HEK293T (cell line): ENCODE data around the gene STIM1.
"Not testable (repeated sequence)": the region's sequence is repeated elsewhere in the genome, so short reads cannot be mapped to it uniquely, and the experiment has no call there.

Source experiments
- CTCF ChIA-PET: fragments of 350-600 bp; formaldehyde crosslinking; extraction: SDS; loops from one replicate; lab custom pipeline; 2021; ENCODE audit warnings: antibody characterized with exemption, inconsistent platforms; lab: Yijun Ruan, JAX
- POLR2A ChIA-PET: fragments of 350-600 bp; formaldehyde crosslinking; extraction: SDS; loops from one replicate; lab custom pipeline; 2020; ENCODE audit warnings: antibody characterized with exemption, inconsistent platforms; lab: Yijun Ruan, JAX
- DNase-seq: peaks from one replicate; pipeline ENCODE4 v3.0.0; 2012; ENCODE audit warnings: mixed read lengths; ENCODE audit errors: extremely low spot score
- ARNT ChIP-seq: fragments of 450-650 bp; IDR thresholded peaks from 2 replicates; pipeline ENCODE4 v1.6.1; 2017; ENCODE audit warnings: mild to moderate bottlenecking
- BHLHE40 ChIP-seq: fragments of 450-650 bp; IDR thresholded peaks from 2 replicates; pipeline ENCODE4 v1.6.1; 2016; ENCODE audit warnings: mild to moderate bottlenecking, moderate library complexity, borderline replicate concordance
- CTBP1 ChIP-seq: fragments of 450-650 bp; IDR thresholded peaks from 2 replicates; pipeline ENCODE4 v1.6.1; 2016; ENCODE audit warnings: borderline replicate concordance
- ELF4 ChIP-seq: fragments of 450-650 bp; IDR thresholded peaks from 2 replicates; pipeline ENCODE4 v1.6.1; 2017; ENCODE audit warnings: antibody characterized with exemption
- FOXA1 ChIP-seq: fragments of 450-650 bp; IDR thresholded peaks from 2 replicates; pipeline ENCODE4 v1.6.1; 2016; ENCODE audit warnings: mild to moderate bottlenecking
- FOXK2 ChIP-seq: fragments of 450-650 bp; IDR thresholded peaks from 2 replicates; pipeline ENCODE4 v1.6.1; 2016; ENCODE audit warnings: mild to moderate bottlenecking
- FOXM1 ChIP-seq: fragments of 450-650 bp; IDR thresholded peaks from 2 replicates; pipeline ENCODE4 v1.6.1; 2017; ENCODE audit warnings: mild to moderate bottlenecking, borderline replicate concordance
- HDGF ChIP-seq: fragments of 450-650 bp; IDR thresholded peaks from 2 replicates; pipeline ENCODE4 v1.6.1; 2017; ENCODE audit warnings: antibody characterized with exemption, borderline replicate concordance
- L3MBTL2 ChIP-seq: fragments of 450-650 bp; conservative IDR thresholded peaks from 2 replicates; pipeline ENCODE4 v1.6.1; 2016; ENCODE audit warnings: mild to moderate bottlenecking
- LEF1 ChIP-seq: fragments of 450-650 bp; IDR thresholded peaks from 2 replicates; pipeline ENCODE4 v1.6.1; 2017; ENCODE audit warnings: mild to moderate bottlenecking, borderline replicate concordance
- NFRKB ChIP-seq: fragments of 450-650 bp; IDR thresholded peaks from 2 replicates; pipeline ENCODE4 v1.6.1; 2016; ENCODE audit warnings: mild to moderate bottlenecking, moderate library complexity
- PKNOX1 ChIP-seq: fragments of 450-650 bp; IDR thresholded peaks from 2 replicates; pipeline ENCODE4 v1.6.1; 2016
- SP1 ChIP-seq: fragments of 450-650 bp; IDR thresholded peaks from 2 replicates; pipeline ENCODE4 v1.6.1; 2017
- SUZ12 ChIP-seq: fragments of 450-650 bp; IDR thresholded peaks from 2 replicates; pipeline ENCODE4 v1.6.1; 2016; ENCODE audit warnings: mild to moderate bottlenecking
- TARDBP ChIP-seq: fragments of 450-650 bp; IDR thresholded peaks from 2 replicates; pipeline ENCODE4 v1.6.1; 2016
- ZNF384 ChIP-seq: fragments of 450-650 bp; IDR thresholded peaks from 2 replicates; pipeline ENCODE4 v1.6.1; 2016

The STIM1 gene

DNA sequence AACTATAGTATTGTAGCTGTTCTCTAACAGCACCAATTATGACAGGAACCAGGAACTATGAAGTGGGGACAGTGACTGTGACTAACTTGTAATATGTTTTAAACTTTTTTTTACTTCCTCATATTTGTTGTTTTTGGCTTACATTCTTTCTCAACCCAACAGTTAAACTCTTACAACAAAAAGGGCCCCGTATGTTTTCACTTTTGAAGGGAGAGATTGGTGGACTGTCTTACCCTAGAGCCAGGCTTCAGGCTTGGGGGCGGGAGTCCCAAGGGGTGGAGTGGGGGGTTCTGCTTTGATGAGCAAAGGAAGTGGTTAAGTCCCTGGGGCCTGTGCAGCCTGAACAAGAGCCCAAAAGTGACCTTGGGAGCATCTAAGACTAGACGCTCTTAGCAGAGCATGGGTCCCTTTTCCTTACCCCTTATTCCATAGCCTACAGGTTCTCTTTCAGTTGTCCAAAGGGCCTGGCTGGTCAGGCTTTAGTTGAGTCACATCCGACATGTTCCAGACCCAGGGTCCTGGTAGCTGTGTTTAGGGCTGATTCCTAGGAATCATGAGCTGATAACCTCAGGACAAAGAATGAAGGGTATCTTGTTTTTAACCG lies 38.8 kb downstream of the STIM1 start:
- TF ChIP-seq ARNT: no peak
- TF ChIP-seq CTBP1: no peak
- no peak for TF ChIP-seq BHLHE40
- TF ChIP-seq TARDBP: no peak
- TF ChIP-seq NFRKB: no peak
- TF ChIP-seq FOXA1: no peak
- no peak for TF ChIP-seq SP1
- no peak for TF ChIP-seq SUZ12
- TF ChIP-seq ELF4: no peak
- no peak for TF ChIP-seq FOXK2
- no peak for TF ChIP-seq HDGF
- no peak for TF ChIP-seq L3MBTL2
- TF ChIP-seq ZNF384: no peak
- no peak for TF ChIP-seq LEF1
- ChIA-PET POLR2A (no interaction called here), CTCF (no interaction called here)
- DNase-seq: no peak

GRCh38 chr11:3896644-3897043 lies 41.2 kb downstream of the STIM1 start:
- no peak for DNase-seq
- TF ChIP-seq ELF4: no peak
- no peak for TF ChIP-seq FOXK2
- no peak for TF ChIP-seq FOXM1
- TF ChIP-seq ARNT: no peak
- no peak for TF ChIP-seq BHLHE40
- TF ChIP-seq L3MBTL2: no peak
- no peak for TF ChIP-seq PKNOX1
- TF ChIP-seq TARDBP: no peak
- no peak for TF ChIP-seq HDGF
- TF ChIP-seq NFRKB: no peak
- no peak for TF ChIP-seq ZNF384
- POLR2A ChIA-PET: no interaction called here
- CTCF ChIA-PET: no interaction called here

DNA sequence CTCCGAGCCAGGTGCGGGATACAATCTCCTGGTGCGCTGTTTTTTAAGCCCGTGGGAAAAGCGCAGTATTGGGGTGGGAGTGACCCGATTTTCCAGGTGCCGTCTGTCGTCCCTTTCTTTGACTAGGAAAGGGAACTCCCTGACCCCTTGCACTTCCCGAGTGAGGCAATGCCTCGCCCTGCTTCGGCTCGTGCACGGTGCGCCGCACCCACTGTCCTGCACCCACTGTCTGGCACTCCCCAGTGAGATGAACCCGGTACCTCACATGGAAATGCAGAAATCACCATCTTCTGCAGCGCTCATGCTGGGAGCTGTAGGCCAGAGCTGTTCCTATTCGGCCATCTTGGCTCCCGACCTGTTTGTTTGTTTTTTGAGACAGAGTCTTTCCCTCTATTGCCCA lies 44.8 kb downstream of the STIM1 start:
- CTCF ChIA-PET, POLR2A ChIA-PET, DNase-seq: not testable (repeated sequence)

- no peak for DNase-seq
- TF ChIP-seq ELF4 (no peak), TARDBP (no peak), FOXA1 (no peak), ARNT (no peak), PKNOX1 (no peak), CTBP1 (no peak), FOXK2 (no peak), NFRKB (no peak), SP1 (no peak), SUZ12 (no peak), LEF1 (no peak), L3MBTL2 (no peak), ZNF384 (no peak), HDGF (no peak), FOXM1 (no peak), BHLHE40 (no peak)
- ChIA-PET POLR2A (no interaction called here), CTCF (interaction anchor here (0.6 kb wide), 1 partner anchor 21 kb away, joined by 3 read pairs; no protein-coding TSS in a partner anchor)
Measured at GRCh38 chr11:3901249-3902025, 46.0 kb downstream of the STIM1 start.

DNA sequence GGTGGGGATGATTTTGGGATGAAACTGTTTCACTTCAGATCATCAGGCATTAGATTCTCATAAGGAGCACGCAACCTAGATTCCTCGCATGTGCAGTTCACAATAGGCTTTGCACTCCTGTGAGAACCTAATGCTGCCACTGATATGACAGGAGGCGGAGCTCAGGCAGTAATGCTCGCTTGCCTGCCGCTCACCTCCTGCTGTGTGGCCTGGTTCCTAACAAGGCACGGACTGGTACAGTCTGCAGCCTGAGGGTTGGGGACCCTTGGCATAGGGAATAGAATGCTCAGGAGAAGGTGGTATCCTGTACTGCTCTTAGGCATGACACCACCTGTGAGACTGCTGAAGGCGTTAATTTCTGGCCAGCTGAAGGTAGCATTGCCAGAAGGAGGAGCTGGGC lies 47.0 kb downstream of the STIM1 start:
- TF ChIP-seq CTBP1: no peak
- no peak for TF ChIP-seq LEF1
- TF ChIP-seq ARNT: no peak
- no peak for TF ChIP-seq L3MBTL2
- no peak for TF ChIP-seq NFRKB
- TF ChIP-seq SP1: no peak
- no peak for TF ChIP-seq HDGF
- no peak for TF ChIP-seq ZNF384
- no peak for TF ChIP-seq TARDBP
- TF ChIP-seq BHLHE40: no peak
- TF ChIP-seq FOXK2: no peak
- no peak for TF ChIP-seq FOXM1
- no peak for TF ChIP-seq SUZ12
- ChIA-PET POLR2A (interaction anchor here (2.0 kb wide), 1 partner anchor 47 kb away, joined by 7 read pairs; the partner anchor contains the start of gene STIM1), CTCF (interaction anchor here (0.7 to 1.6 kb wide), 2 partner anchors 53 to 61 kb away, joined by 3 to 4 read pairs; partner anchors contain the start of gene RHOG)

DNA sequence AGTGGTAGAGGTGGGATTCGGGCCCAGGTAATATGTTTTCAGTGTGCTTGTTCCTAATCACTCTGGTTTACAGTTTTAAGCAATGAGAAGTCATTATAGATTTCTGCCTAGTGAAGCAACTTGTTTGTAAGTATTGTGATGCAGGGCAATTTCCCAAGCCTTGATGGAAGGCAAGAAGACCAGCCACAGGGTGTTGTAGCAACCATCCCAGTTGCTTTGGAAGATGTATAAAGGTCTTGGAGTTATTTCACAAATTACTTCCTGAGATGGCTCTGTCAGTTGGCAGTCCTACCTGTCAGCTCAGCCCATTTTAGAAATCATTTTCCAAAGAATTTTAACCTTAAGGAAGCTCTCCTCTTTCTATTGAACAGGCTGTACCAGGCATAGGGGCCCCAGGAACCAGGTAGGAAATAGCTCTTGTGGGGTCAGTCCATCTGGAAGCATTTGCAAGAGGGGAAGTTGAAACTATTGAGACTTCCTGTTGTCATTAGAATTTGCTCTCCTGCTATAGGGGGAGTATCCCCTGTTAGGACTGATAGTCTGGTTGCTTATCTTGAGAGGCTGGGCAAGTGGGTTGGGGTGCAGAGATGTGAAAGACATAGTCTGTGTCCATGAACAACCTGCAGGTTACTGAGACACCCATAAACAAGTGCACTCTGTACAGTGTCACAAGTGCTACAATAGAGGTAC lies 47.9 kb downstream of the STIM1 start:
- DNase-seq: no peak
- TF ChIP-seq SP1 (no peak), FOXK2 (no peak), FOXA1 (no peak), CTBP1 (no peak), ARNT (no peak), BHLHE40 (no peak), LEF1 (no peak), FOXM1 (no peak)
- CTCF ChIA-PET: interaction anchor here (1.6 kb wide), 1 partner anchor 54 kb away, joined by 4 read pairs; no protein-coding TSS in a partner anchor
- POLR2A ChIA-PET: interaction anchor here (2.0 kb wide), 1 partner anchor 48 kb away, joined by 7 read pairs; the partner anchor contains the start of gene STIM1

More for the DNA sequence above, 47.0 kb downstream of the STIM1 start:
- DNase-seq: no peak
